DOHH2 (cell line): ENCODE results near the gene MAN1B1.
A peak's percentile ranks its signal among the peaks of the same experiment; 100 is the strongest.

Source experiments
- H3F3A ChIP-seq: fragments of 200-600 bp; sonication (generic), shearing (Covaris generic); 2 replicates; pipeline ENCODE4 v1.6.0; 2016; ENCODE audit warnings: antibody characterized with exemption, mild to moderate bottlenecking; ENCODE audit not compliant: control insufficient read depth, insufficient read depth
- H3K27ac ChIP-seq: fragments of 200-600 bp; sonication (generic); 2 replicates; pipeline ENCODE4 v1.5.1; 2014; ENCODE audit warnings: low read depth, mild to moderate bottlenecking, low read length, moderate library complexity
- H3K27me3 ChIP-seq: fragments of 200-600 bp; sonication (generic); 2 replicates; pipeline ENCODE4 v1.6.1; 2014; ENCODE audit warnings: mild to moderate bottlenecking, low read length, mixed read lengths; ENCODE audit not compliant: control insufficient read depth
- H3K36me3 ChIP-seq: fragments of 200-600 bp; sonication (generic); 2 replicates; pipeline ENCODE4 v1.6.1; 2014; ENCODE audit warnings: mild to moderate bottlenecking, low read length, moderate library complexity, mixed read lengths; ENCODE audit not compliant: control insufficient read depth
- H3K4me1 ChIP-seq: fragments of 200-600 bp; sonication (generic); 2 replicates; pipeline ENCODE4 v1.6.1; 2014; ENCODE audit warnings: mild to moderate bottlenecking, low read length, mixed read lengths; ENCODE audit not compliant: control insufficient read depth
- H3K4me2 ChIP-seq: fragments of 200-600 bp; sonication (generic); 2 replicates; pipeline ENCODE4 v1.6.0; 2014; ENCODE audit warnings: mild to moderate bottlenecking, low read length, moderate library complexity
- H3K4me3 ChIP-seq: fragments of 200-600 bp; sonication (generic); 2 replicates; pipeline ENCODE4 v1.5.1; 2014; ENCODE audit warnings: mild to moderate bottlenecking, low read length, mixed read lengths
- H3K79me2 ChIP-seq: fragments of 200-600 bp; sonication (generic); 2 replicates; pipeline ENCODE4 v1.6.1; 2014; ENCODE audit warnings: mild to moderate bottlenecking, low read length, mixed read lengths; ENCODE audit not compliant: control insufficient read depth
- H3K9me2 ChIP-seq: fragments of 200-600 bp; sonication (generic); replicated peaks from 2 replicates; pipeline ENCODE4 v1.6.1; 2014; ENCODE audit warnings: mild to moderate bottlenecking, low read length, mixed read lengths; ENCODE audit not compliant: control insufficient read depth
- H3K9me3 ChIP-seq: fragments of 200-600 bp; sonication (generic); 2 replicates; pipeline ENCODE4 v1.6.1; 2014; ENCODE audit warnings: antibody characterized with exemption, low read length, mixed read lengths; ENCODE audit not compliant: control insufficient read depth, insufficient read depth
- H4K20me1 ChIP-seq: fragments of 200-600 bp; sonication (generic); 2 replicates; pipeline ENCODE4 v1.6.0; 2014; ENCODE audit warnings: low read depth, mild to moderate bottlenecking, antibody characterized with exemption, low read length, moderate library complexity; ENCODE audit not compliant: control insufficient read depth, insufficient read depth
- EZH2phosphoT487 ChIP-seq: fragments of 200-600 bp; sonication (generic); IDR thresholded peaks from 2 replicates; pipeline ENCODE4 v1.6.1; 2017; ENCODE audit warnings: borderline replicate concordance, mild to moderate bottlenecking, antibody characterized with exemption, low read length, moderate library complexity, mixed read lengths
- TF ChIP-seq, protein P1 (sequence below): fragments of 200-600 bp; sonication (generic); IDR thresholded peaks from one replicate; pipeline ENCODE4 v1.5.1; 2014; ENCODE audit warnings: antibody characterized with exemption, mild to moderate bottlenecking, low read depth, low read length; ENCODE audit not compliant: poor library complexity, severe bottlenecking

MAN1B1 gene

DNA sequence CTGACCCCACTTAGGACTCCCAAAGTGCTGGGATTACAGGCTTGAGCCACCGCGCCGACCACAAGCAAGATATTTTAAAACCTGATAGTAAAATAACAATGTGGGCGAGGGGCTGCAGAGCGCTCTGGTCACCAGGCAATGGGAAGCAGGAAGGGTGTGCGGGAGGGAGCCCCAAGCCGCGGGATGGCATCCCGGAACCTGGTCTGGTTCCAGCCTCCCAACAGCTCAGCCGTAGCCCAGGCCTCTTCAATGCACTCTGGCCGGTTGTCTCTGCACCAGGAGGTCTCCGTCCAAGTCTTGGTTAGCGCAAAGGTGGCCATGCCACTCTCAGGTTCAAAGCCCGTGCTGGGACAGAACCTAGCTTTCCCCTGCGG is 10.2 kb upstream of the MAN1B1 start:
- Histone ChIP-seq H3K79me2 (peaks cover 7% of the 10 kb centered on the region), H3K27ac (no peak overlapping the region), H3K27me3 (no peaks in the 10 kb centered on the region), H3K4me2 (peak overlapping the region; percentile 95), H3K9me2 (no peaks in the 10 kb centered on the region), H3F3A (peaks cover 6% of the 10 kb centered on the region; the same call in 1 of the 2 replicates), H3K4me3 (peak overlapping the region; percentile 77), H3K4me1 (peaks cover 26% of the 10 kb centered on the region), H4K20me1 (0 out of 2 replicates have a peak, but pooled peaks cover 10% of the 10 kb centered on the region), H3K9me3 (no peaks in the 10 kb centered on the region), H3K36me3 (peaks cover 27% of the 10 kb centered on the region)
- TF ChIP-seq EZH2phosphoT487: no peak
- TF ChIP-seq, protein P1, sequence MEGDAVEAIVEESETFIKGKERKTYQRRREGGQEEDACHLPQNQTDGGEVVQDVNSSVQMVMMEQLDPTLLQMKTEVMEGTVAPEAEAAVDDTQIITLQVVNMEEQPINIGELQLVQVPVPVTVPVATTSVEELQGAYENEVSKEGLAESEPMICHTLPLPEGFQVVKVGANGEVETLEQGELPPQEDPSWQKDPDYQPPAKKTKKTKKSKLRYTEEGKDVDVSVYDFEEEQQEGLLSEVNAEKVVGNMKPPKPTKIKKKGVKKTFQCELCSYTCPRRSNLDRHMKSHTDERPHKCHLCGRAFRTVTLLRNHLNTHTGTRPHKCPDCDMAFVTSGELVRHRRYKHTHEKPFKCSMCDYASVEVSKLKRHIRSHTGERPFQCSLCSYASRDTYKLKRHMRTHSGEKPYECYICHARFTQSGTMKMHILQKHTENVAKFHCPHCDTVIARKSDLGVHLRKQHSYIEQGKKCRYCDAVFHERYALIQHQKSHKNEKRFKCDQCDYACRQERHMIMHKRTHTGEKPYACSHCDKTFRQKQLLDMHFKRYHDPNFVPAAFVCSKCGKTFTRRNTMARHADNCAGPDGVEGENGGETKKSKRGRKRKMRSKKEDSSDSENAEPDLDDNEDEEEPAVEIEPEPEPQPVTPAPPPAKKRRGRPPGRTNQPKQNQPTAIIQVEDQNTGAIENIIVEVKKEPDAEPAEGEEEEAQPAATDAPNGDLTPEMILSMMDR: no peak

DNA sequence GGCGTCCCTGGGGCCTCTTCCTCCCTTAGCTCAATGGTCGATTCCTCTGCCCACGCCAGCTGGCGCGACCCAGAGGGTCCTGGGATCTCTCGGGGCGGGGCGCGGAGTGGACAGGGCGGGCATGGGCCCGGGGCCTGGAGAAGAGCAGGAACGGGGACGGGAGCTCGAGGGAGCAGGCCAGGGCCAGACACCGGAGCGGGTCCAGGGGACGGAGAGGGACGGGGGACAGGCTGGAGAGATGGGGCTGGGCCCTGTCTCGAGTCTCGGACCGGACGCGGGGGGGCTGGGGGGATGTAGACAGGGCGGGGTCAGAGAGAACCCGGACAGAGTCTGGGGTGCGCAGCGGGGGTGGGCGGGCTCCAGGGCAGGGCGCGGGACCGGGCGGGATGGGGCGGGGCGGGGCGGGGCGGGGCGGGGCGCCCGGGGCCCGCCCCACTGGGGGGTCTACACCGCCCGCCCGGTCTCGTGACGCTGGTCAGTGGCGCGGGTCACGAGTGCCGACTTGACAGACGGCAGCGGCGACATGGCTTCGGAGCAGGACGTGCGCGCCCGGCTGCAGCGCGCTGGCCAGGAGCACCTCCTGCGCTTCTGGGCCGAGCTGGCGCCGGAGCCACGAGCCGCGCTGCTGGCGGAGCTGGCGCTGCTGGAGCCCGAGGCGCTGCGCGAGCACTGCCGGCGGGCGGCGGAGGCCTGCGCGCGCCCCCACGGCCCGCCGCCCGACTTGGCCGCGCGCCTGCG is 9.6 kb upstream of the MAN1B1 start, which contains the start of gene UAP1L1:
TSS of gene UAP1L1 (plus strand) at position 508 of the 738 bp plus-strand sequence. CDS start at position 524, 16 bp downstream.
- peaks cover 7% of the 10 kb centered on the region for H3K79me2 ChIP-seq
- H3K27me3 ChIP-seq: no peaks in the 10 kb centered on the region
- no peak within 1 kb of the TSS for H3K27ac ChIP-seq
- H3K4me3 ChIP-seq: peak within 1 kb of the TSS; percentile 88
- no peaks in the 10 kb centered on the region for H3K9me3 ChIP-seq
- peaks cover 26% of the 10 kb centered on the region for H3K4me1 ChIP-seq
- no peak for TF ChIP-seq EZH2phosphoT487
- TF ChIP-seq, protein P1: no peak
- H3K4me2 ChIP-seq: peak within 1 kb of the TSS; percentile 95
- H3K9me2 ChIP-seq: no peaks in the 10 kb centered on the region
- 0 out of 2 replicates have a peak, but pooled peaks cover 10% of the 10 kb centered on the region for H4K20me1 ChIP-seq
- H3F3A ChIP-seq: peaks cover 6% of the 10 kb centered on the region; the same call in 1 of the 2 replicates
- H3K36me3 ChIP-seq: peaks cover 33% of the 10 kb centered on the region

DNA sequence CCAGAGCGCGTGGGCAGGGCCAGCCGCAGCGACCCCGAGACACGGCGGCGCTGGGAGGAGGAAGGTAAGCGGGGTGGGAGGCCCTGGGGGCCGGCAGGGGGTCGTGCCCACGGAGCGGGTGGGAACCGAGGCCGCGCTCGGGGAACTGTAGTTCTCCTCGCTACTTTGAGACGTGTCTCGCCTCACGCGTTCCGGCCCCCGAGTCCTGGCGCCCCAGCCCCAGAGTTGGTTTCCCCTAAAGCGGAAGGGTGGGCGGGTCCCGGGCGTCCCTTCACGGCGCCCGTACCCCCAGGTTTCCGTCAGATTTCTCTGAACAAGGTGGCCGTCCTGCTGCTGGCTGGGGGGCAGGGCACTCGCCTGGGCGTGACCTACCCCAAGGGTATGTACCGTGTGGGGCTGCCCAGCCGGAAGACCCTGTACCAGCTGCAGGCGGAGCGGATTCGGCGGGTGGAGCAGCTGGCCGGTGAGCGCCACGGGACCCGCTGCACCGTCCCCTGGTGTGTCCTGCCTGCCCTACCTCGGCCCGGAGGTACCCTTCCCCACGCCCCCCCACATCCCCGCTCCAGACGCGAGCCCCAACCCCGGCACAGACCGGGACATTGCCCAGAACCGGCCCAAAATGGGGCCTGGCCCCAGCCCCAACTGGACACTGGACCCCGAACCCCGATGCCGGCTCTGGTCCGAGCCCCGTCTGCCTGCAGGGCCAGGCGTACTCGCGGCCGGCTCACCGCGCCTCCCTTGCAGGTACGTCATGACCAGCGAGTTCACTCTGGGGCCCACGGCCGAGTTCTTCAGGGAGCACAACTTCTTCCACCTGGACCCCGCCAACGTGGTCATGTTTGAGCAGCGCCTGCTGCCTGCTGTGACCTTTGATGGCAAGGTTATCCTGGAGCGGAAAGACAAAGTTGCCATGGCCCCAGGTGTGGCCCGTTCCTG is 8.8 kb upstream of the MAN1B1 start:
- Histone ChIP-seq H3F3A (peaks cover 6% of the 10 kb centered on the region; the same call in 1 of the 2 replicates), H3K79me2 (peaks cover 7% of the 10 kb centered on the region), H3K27ac (no peak overlapping the region), H3K27me3 (no peaks in the 10 kb centered on the region), H3K9me2 (no peaks in the 10 kb centered on the region), H3K4me2 (peak overlapping the region; percentile 95), H3K36me3 (peaks cover 40% of the 10 kb centered on the region), H3K4me3 (peak overlapping the region; percentile 88), H3K9me3 (no peaks in the 10 kb centered on the region), H3K4me1 (peaks cover 26% of the 10 kb centered on the region), H4K20me1 (0 out of 2 replicates have a peak, but pooled peaks cover 10% of the 10 kb centered on the region)
- TF ChIP-seq, protein P1: no peak
- no peak for TF ChIP-seq EZH2phosphoT487
